Measurements from ENCODE around the gene TRIM25. TPM values are rescaled to one million over a fixed set of nuclear protein-coding genes. Genes with fewer than 3 reads are reported as not detected.

TRIM25 gene
- polyA plus RNA-seq, 1 of the 3 experiments (the other 2 are of a cell fraction), result 17.1 TPM

- TF ChIP-seq IRF3 (IDR thresholded peaks at IDR 0.05; ENCODE audit: low read depth, low read length), result no peak
- TF ChIP-seq ELF1 (IDR thresholded peaks at IDR 0.05), result no peak
- no peak for TF ChIP-seq NFIC (IDR thresholded peaks at IDR 0.05; ENCODE audit: borderline replicate concordance)
- no peak for TF ChIP-seq EP300 (IDR thresholded peaks at IDR 0.05; ENCODE audit: borderline replicate concordance in 1 of 2, low read depth in 1 of 2, low read length in 1 of 2)
- TF ChIP-seq MEF2A (IDR thresholded peaks at IDR 0.05; ENCODE audit: borderline replicate concordance, low read depth), result no peak
- TF ChIP-seq SIN3A (IDR thresholded peaks at IDR 0.05; ENCODE audit: borderline replicate concordance, low read depth, low read length), result no peak
- no peak for TF ChIP-seq MXI1 (IDR thresholded peaks at IDR 0.05; ENCODE audit: low read depth, low read length)
- TF ChIP-seq RXRA (IDR thresholded peaks at IDR 0.05; ENCODE audit: borderline replicate concordance, low read depth), result no peak
- TF ChIP-seq GABPA (IDR thresholded peaks at IDR 0.05; ENCODE audit: low read depth), result no peak
- no peak for TF ChIP-seq USF2 (IDR thresholded peaks at IDR 0.05; ENCODE audit: borderline replicate concordance, low read depth, low read length)
- TF ChIP-seq FOXJ3 (CRISPR knock-in tag; IDR thresholded peaks at IDR 0.05), result no peak
- no peak for TF ChIP-seq POLR2AphosphoS5 (IDR thresholded peaks at IDR 0.05; ENCODE audit: low read depth, low read length)
- WGBS (ENCODE audit: low lambda C conversion rate), result 85% methylated on average over 1 of the region's 1 CpG
- Histone ChIP-seq H3K79me2 (ENCODE audit: insufficient read depth) (no peaks in the 10 kb centered on the region), H3K4me2 (no peak overlapping the region), H3F3A (replicated peaks; ENCODE audit: insufficient read depth) (no peaks in the 10 kb centered on the region), H3K27me3 (ENCODE audit: insufficient read depth) (no peaks in the 10 kb centered on the region), H3K4me1 (ENCODE audit: control insufficient read depth in 1 of 2, insufficient read depth in 2 of 2, low read depth in 1 of 2, low read length in 1 of 2) (no peaks in the 10 kb centered on the region), H3K27ac (ENCODE audit: low read depth in 2 of 2, low read length in 1 of 2) (no peak overlapping the region), H3K9ac (no peak overlapping the region), H3K9me3 (no peaks in the 10 kb centered on the region; the same call in 1 of the 2 replicates), H2AFZ (ENCODE audit: low read depth) (no peak overlapping the region), H4K20me1 (ENCODE audit: insufficient read depth) (no peaks in the 10 kb centered on the region), H3K9me2 (no peaks in the 10 kb centered on the region), H3K36me3 (replicated peaks in 1 of 2; ENCODE audit: control insufficient read depth in 1 of 2, insufficient read depth in 2 of 2, low read length in 1 of 2) (peaks cover 0 to 17% of the 10 kb centered on the region in 2 experiments), H3K4me3 (ENCODE audit: low read depth in 2 of 2, low read length in 1 of 2) (no peak overlapping the region)
- POLR2A ChIA-PET, result interaction anchor here (0.6 kb wide), 1 partner anchor 29 kb away, joined by 3 read pairs; no protein-coding TSS in a partner anchor
- DNase-seq, result no peak
- CTCF ChIA-PET, result interaction anchor here (1.0 to 2.5 kb wide), 5 partner anchors 10 to 77 kb away, joined by 3 to 8 read pairs (median 4); partner anchors contain the start of gene COIL
Measured at GRCh38 chr17:56883616-56884015, 30.2 kb downstream of the TRIM25 start.

GRCh38 chr17:56881685-56882295, 32.1 kb downstream of the TRIM25 start:
- ChIA-PET CTCF (interaction anchor here (1.2 to 1.5 kb wide), 2 partner anchors 42 to 62 kb away, joined by 3 to 4 read pairs; no protein-coding TSS in a partner anchor), POLR2A (no interaction called here)
- Histone ChIP-seq H3K9me2 (no peaks in the 10 kb centered on the region), H3K9ac (no peak overlapping the region), H3K36me3 (replicated peaks in 1 of 2; ENCODE audit: control insufficient read depth in 1 of 2, insufficient read depth in 2 of 2, low read length in 1 of 2) (peaks cover 0 to 5% of the 10 kb centered on the region in 2 experiments), H3K4me1 (ENCODE audit: control insufficient read depth in 1 of 2, insufficient read depth in 2 of 2, low read depth in 1 of 2, low read length in 1 of 2) (no peaks in the 10 kb centered on the region), H3F3A (replicated peaks; ENCODE audit: insufficient read depth) (no peaks in the 10 kb centered on the region), H3K4me2 (no peak overlapping the region), H2AFZ (ENCODE audit: low read depth) (no peak overlapping the region), H3K9me3 (no peaks in the 10 kb centered on the region), H3K4me3 (ENCODE audit: low read depth in 2 of 2, low read length in 1 of 2) (no peak overlapping the region), H3K27ac (ENCODE audit: low read depth in 2 of 2, low read length in 1 of 2) (no peak overlapping the region), H4K20me1 (ENCODE audit: insufficient read depth) (no peaks in the 10 kb centered on the region), H3K79me2 (ENCODE audit: insufficient read depth) (no peaks in the 10 kb centered on the region), H3K27me3 (ENCODE audit: insufficient read depth) (no peaks in the 10 kb centered on the region)
- 94% methylated on average over 3 of the region's 3 CpGs for WGBS (ENCODE audit: low lambda C conversion rate)
- TF ChIP-seq POLR2AphosphoS5 (IDR thresholded peaks at IDR 0.05; ENCODE audit: low read depth, low read length) (no peak), SIN3A (IDR thresholded peaks at IDR 0.05; ENCODE audit: borderline replicate concordance, low read depth, low read length) (no peak), JUND (IDR thresholded peaks at IDR 0.05) (no peak), ZBTB33 (IDR thresholded peaks at IDR 0.05; ENCODE audit: borderline replicate concordance, low read depth) (no peak)
- DNase-seq, result no peak
